GM12892 (cell line): ENCODE measurements around the gene DCTN4.

ENCODE experiments used
- DNase-seq: peaks from one replicate; pipeline ENCODE4 v3.0.0; 2011; ENCODE audit not compliant: insufficient read length
- FAIRE-seq: peaks from 2 replicates; lab custom pipeline; 2011; peaks lifted over from hg19 to GRCh38; lab: Jason Lieb, UNC
- POLR2A ChIP-seq: IDR thresholded peaks from 2 replicates; pipeline ENCODE4 v1.6.1; 2011; ENCODE audit warnings: low read depth, low read length, control low read depth
- POLR2AphosphoS5 ChIP-seq: IDR thresholded peaks from 2 replicates; pipeline ENCODE4 v1.6.1; 2011; ENCODE audit warnings: low read depth, low read length, control low read depth
- TAF1 ChIP-seq: IDR thresholded peaks from 2 replicates; pipeline ENCODE4 v1.6.1; 2011; ENCODE audit warnings: low read depth, mild to moderate bottlenecking, control low read depth, low read length, borderline replicate concordance

Gene DCTN4

GRCh38 chr5:150771034-150771795, 12.4 kb upstream of the DCTN4 start:
- no peak for DNase-seq
- TF ChIP-seq POLR2AphosphoS5, result no peak
- TF ChIP-seq TAF1, result no peak
- TF ChIP-seq POLR2A, result no peak
- FAIRE-seq, result no peak

- no peak for FAIRE-seq
- no peak for DNase-seq
- TF ChIP-seq POLR2A (no peak), TAF1 (no peak), POLR2AphosphoS5 (no peak)
Observed at GRCh38 chr5:150766251-150766650, 7.4 kb upstream of the DCTN4 start.

GRCh38 chr5:150765799-150766169, 7.0 kb upstream of the DCTN4 start:
- TF ChIP-seq POLR2AphosphoS5 (no peak), POLR2A (no peak)
- FAIRE-seq (no peak), DNase-seq (no peak)

- TF ChIP-seq POLR2AphosphoS5, result no peak
- TF ChIP-seq TAF1, result no peak
- no peak for TF ChIP-seq POLR2A
- DNase-seq, result no peak
- no peak for FAIRE-seq
Observed at GRCh38 chr5:150765011-150765798, 6.4 kb upstream of the DCTN4 start.

GRCh38 chr5:150764530-150764929, 5.7 kb upstream of the DCTN4 start:
- TF ChIP-seq POLR2A (no peak), TAF1 (no peak), POLR2AphosphoS5 (no peak)
- DNase-seq (no peak), FAIRE-seq (no peak)

GRCh38 chr5:150763023-150763769, 4.4 kb upstream of the DCTN4 start:
- DNase-seq (no peak), FAIRE-seq (no peak)
- TF ChIP-seq POLR2AphosphoS5 (no peak), TAF1 (no peak), POLR2A (no peak)

- no peak for FAIRE-seq
- TF ChIP-seq POLR2A, result no peak
- TF ChIP-seq TAF1, result no peak
- no peak for TF ChIP-seq POLR2AphosphoS5
- DNase-seq, result no peak
Observed at GRCh38 chr5:150762211-150762610, 3.4 kb upstream of the DCTN4 start.

- no peak for DNase-seq
- no peak for FAIRE-seq
- TF ChIP-seq POLR2A, result no peak
- TF ChIP-seq TAF1, result no peak
- no peak for TF ChIP-seq POLR2AphosphoS5
Observed at GRCh38 chr5:150759334-150759583, 442 bp upstream of the DCTN4 start.

GRCh38 chr5:150758203-150758530, 650 bp downstream of the DCTN4 start:
- TF ChIP-seq POLR2A (no peak), POLR2AphosphoS5 (no peak), TAF1 (no peak)
- FAIRE-seq (no peak), DNase-seq (no peak)

GRCh38 chr5:150757087-150757649, 1.6 kb downstream of the DCTN4 start:
- no peak for DNase-seq
- FAIRE-seq, result no peak
- no peak for TF ChIP-seq POLR2A
- TF ChIP-seq TAF1, result no peak
- TF ChIP-seq POLR2AphosphoS5, result no peak

- no peak for TF ChIP-seq POLR2A
- TF ChIP-seq TAF1, result no peak
- TF ChIP-seq POLR2AphosphoS5, result no peak
- FAIRE-seq, result no peak
- DNase-seq, result no peak
Observed at GRCh38 chr5:150753863-150754262, 5.0 kb downstream of the DCTN4 start.
